OCI-LY3 (cell line): ENCODE data around the gene RNASEL.

Source experiments
- H2AFZ ChIP-seq: fragments of 200-600, 300-600 bp; shearing (Covaris generic); 2 replicates; pipeline ENCODE4 v1.6.0; 2014; ENCODE audit warnings: antibody characterized with exemption, low read depth, low read length
- H3K27ac ChIP-seq: fragments of 200-600, 300-600 bp; sonication (generic); 2 replicates; pipeline ENCODE4 v1.5.1; 2014; ENCODE audit warnings: mild to moderate bottlenecking, low read length, moderate library complexity, mixed read lengths
- H3K27me3 ChIP-seq: fragments of 200-600, 300-600 bp; sonication (generic); 2 replicates; pipeline ENCODE4 v1.6.1; 2014; ENCODE audit warnings: low read depth, low read length, mixed read lengths
- H3K36me3 ChIP-seq: fragments of 200-600, 300-600 bp; sonication (generic); replicated peaks from 2 replicates; pipeline ENCODE3; 2014; ENCODE audit warnings: low read depth, low read length, mixed read lengths
- H3K4me1 ChIP-seq: fragments of 300-600, 200-600 bp; sonication (generic); 2 replicates; pipeline ENCODE4 v1.6.1; 2014; ENCODE audit warnings: low read length, mixed read lengths
- H3K4me2 ChIP-seq: fragments of 200-600, 300-600 bp; sonication (generic); 2 replicates; pipeline ENCODE4 v1.6.1; 2014; ENCODE audit warnings: low read length, mixed read lengths
- H3K4me3 ChIP-seq: fragments of 300-600, 200-600 bp; sonication (generic); 2 replicates; pipeline ENCODE4 v1.5.1; 2014; ENCODE audit warnings: antibody characterized with exemption, mild to moderate bottlenecking, low read length, moderate library complexity
- H3K79me2 ChIP-seq: fragments of 300-600, 200-600 bp; shearing (Covaris generic); 2 replicates; pipeline ENCODE4 v1.6.1; 2014; ENCODE audit warnings: mild to moderate bottlenecking, low read length, mixed read lengths
- H3K9ac ChIP-seq: fragments of 300-600, 200-600 bp; shearing (Covaris generic); 2 replicates; pipeline ENCODE4 v1.6.0; 2014; ENCODE audit warnings: mild to moderate bottlenecking, low read length, moderate library complexity
- H3K9me3 ChIP-seq: fragments of 200-600, 300-600 bp; shearing (Covaris generic); 2 replicates; pipeline ENCODE4 v1.6.1; 2014; ENCODE audit warnings: low read length, mixed read lengths; ENCODE audit not compliant: insufficient read depth
- H4K20me1 ChIP-seq: fragments of 200-600, 300-600 bp; sonication (generic); 2 replicates; pipeline ENCODE4 v1.6.1; 2016; ENCODE audit warnings: low read length, mixed read lengths; ENCODE audit not compliant: insufficient read depth
- EZH2phosphoT487 ChIP-seq: fragments of 200-600 bp; shearing (Covaris generic); IDR thresholded peaks from 2 replicates; pipeline ENCODE4 v1.6.1; 2018; ENCODE audit warnings: antibody characterized with exemption, mixed run types, low read depth
- TF ChIP-seq, protein P1 (sequence below): fragments of 200-600, 300-600 bp; sonication (generic); IDR thresholded peaks from 2 replicates; pipeline ENCODE4 v1.5.1; 2014; ENCODE audit warnings: antibody characterized with exemption, low read length, low read depth

RNASEL gene

DNA sequence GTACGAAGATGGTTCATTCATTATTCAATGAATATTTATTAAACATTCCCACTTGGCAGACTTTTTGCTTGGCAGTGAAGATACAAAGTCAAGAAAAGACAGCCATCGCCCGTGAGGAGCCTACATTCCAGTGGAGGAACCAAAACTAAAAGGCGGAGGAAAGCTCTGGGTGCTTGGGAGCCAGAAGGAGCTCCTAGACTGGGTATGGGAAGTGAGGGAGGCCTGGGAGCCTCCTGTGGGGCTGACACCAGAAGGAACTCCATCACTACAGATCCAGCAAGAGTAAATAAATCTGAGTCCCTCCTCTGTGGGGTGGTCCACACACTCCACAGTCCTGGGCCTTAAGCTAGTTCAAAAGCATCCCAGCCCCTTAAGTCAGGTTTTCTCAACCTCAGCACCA is 14.9 kb downstream of the RNASEL start:
- H2AFZ ChIP-seq = no peak overlapping the region
- H3K27me3 ChIP-seq = no peaks in the 10 kb centered on the region
- no peak overlapping the region for H3K27ac ChIP-seq
- no peak overlapping the region for H3K4me3 ChIP-seq
- H4K20me1 ChIP-seq = no peaks in the 10 kb centered on the region
- H3K9me3 ChIP-seq = no peaks in the 10 kb centered on the region
- H3K4me2 ChIP-seq = no peak overlapping the region
- TF ChIP-seq, protein P1, sequence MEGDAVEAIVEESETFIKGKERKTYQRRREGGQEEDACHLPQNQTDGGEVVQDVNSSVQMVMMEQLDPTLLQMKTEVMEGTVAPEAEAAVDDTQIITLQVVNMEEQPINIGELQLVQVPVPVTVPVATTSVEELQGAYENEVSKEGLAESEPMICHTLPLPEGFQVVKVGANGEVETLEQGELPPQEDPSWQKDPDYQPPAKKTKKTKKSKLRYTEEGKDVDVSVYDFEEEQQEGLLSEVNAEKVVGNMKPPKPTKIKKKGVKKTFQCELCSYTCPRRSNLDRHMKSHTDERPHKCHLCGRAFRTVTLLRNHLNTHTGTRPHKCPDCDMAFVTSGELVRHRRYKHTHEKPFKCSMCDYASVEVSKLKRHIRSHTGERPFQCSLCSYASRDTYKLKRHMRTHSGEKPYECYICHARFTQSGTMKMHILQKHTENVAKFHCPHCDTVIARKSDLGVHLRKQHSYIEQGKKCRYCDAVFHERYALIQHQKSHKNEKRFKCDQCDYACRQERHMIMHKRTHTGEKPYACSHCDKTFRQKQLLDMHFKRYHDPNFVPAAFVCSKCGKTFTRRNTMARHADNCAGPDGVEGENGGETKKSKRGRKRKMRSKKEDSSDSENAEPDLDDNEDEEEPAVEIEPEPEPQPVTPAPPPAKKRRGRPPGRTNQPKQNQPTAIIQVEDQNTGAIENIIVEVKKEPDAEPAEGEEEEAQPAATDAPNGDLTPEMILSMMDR = no peak
- TF ChIP-seq EZH2phosphoT487 = no peak
- peaks cover 33% of the 10 kb centered on the region for H3K4me1 ChIP-seq
- H3K79me2 ChIP-seq = no peaks in the 10 kb centered on the region
- no peak overlapping the region for H3K9ac ChIP-seq
- H3K36me3 ChIP-seq = peaks cover 13% of the 10 kb centered on the region

DNA sequence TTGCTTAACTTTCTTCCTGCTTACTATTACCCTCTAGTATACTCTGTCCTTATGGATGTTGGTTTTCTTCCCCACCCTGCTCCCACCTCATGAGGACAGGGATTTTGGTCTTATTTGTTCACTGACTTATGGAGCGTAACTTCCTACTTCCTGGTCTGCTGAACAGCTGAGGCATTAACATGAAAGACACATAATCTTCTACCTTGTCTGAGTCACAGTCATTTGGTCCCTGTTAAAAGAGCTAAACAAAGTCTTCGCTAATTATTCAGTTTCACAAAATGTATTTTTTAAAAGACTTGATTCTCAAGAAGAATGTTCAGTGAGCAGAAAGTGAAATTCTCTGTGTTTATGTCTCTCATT is 18.5 kb downstream of the RNASEL start:
- H2AFZ ChIP-seq = peak overlapping the region; percentile 85
- H4K20me1 ChIP-seq = no peaks in the 10 kb centered on the region
- no peak for TF ChIP-seq EZH2phosphoT487
- TF ChIP-seq, protein P1 = no peak
- peak overlapping the region; percentile 25 for H3K4me3 ChIP-seq
- H3K9me3 ChIP-seq = peaks cover 12% of the 10 kb centered on the region; the same call in 1 of the 2 replicates
- H3K79me2 ChIP-seq = no peaks in the 10 kb centered on the region
- no peaks in the 10 kb centered on the region for H3K27me3 ChIP-seq
- peak overlapping the region; percentile 49 for H3K4me2 ChIP-seq
- H3K36me3 ChIP-seq = peaks cover 26% of the 10 kb centered on the region
- peaks cover 62% of the 10 kb centered on the region for H3K4me1 ChIP-seq
- H3K27ac ChIP-seq = peak overlapping the region; percentile 94
- H3K9ac ChIP-seq = peak overlapping the region; percentile 59

DNA sequence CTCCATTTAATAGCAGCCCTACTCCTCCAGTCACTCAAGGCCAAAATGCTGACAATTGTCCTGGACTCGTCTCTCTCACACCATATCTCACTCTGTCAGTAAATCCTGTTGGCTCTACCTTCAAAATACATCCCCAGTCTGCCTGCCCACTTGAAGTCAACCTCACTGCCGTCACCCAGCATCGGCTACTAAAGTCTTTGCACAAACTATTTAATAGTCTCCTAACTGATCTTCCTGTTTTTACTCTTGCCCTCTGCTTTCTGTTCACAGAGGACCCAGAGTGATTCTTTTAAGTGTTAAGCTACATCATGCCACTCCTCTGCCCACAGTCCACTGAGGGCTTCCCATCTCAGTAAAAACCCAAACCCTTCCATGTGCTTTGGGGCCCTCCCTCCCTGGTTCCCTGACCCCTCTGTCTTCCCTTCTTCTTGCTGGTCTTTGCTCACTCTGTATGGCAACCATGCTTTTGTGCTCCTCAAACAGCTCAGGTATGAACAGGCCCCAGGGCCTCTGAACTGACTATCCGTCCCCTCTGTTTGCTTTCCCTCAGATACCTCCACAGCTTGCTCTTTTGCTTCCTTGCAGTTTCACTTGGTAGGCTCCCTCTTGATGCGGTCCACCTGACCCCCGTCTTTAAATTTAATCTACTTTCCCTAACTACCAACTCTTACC is 19.0 kb downstream of the RNASEL start:
- H3K79me2 ChIP-seq = no peaks in the 10 kb centered on the region
- peaks cover 12% of the 10 kb centered on the region; the same call in 1 of the 2 replicates for H3K9me3 ChIP-seq
- H3K4me3 ChIP-seq = peak overlapping the region; percentile 25
- peak overlapping the region; percentile 94 for H3K27ac ChIP-seq
- TF ChIP-seq, protein P1 = no peak
- no peak for TF ChIP-seq EZH2phosphoT487
- H2AFZ ChIP-seq = peak overlapping the region; percentile 85
- peaks cover 26% of the 10 kb centered on the region for H3K36me3 ChIP-seq
- no peaks in the 10 kb centered on the region for H3K27me3 ChIP-seq
- peaks cover 65% of the 10 kb centered on the region for H3K4me1 ChIP-seq
- peak overlapping the region; percentile 59 for H3K9ac ChIP-seq
- H4K20me1 ChIP-seq = no peaks in the 10 kb centered on the region
- peak overlapping the region; percentile 49 for H3K4me2 ChIP-seq

DNA sequence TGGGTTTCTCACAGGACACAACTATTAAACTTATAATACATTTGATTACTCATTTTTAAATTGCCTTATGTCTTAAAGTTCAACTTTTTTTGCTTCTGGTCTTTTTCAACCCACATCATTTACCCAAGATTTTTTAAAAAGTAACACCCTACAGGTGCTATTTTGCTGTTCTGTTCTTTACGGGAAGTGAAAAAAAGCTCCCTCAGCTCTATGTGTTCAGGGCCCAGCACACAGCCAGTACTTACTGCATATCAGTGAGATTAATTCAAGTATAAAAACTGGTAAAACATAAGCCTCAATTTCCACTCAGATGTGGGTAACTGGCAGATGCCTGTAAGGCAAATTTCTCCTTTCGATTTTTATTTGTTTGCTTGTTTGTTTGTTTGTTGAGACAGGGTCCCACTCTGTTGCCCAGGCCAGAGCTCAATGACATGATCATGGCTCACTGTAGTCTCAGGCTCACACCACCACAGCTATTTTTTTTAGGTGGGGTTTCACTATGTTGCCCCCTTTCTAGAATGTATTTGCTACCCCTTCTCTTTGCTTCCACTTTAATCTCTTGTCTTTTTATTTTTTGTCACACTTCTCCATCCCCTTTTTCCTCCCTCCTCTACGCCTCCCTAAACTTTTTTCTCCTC is 20.3 kb downstream of the RNASEL start:
- H3K27ac ChIP-seq = peak overlapping the region; percentile 94

More for the DNA sequence above, 20.3 kb downstream of the RNASEL start:
- H3K36me3 ChIP-seq = peaks cover 17% of the 10 kb centered on the region
- TF ChIP-seq, protein P1 = no peak
- no peak for TF ChIP-seq EZH2phosphoT487
- peaks cover 12% of the 10 kb centered on the region; the same call in 1 of the 2 replicates for H3K9me3 ChIP-seq
- peaks cover 65% of the 10 kb centered on the region for H3K4me1 ChIP-seq
- peak overlapping the region; percentile 0; the same call in 1 of the 2 replicates for H3K4me3 ChIP-seq
- H3K79me2 ChIP-seq = no peaks in the 10 kb centered on the region
- peak overlapping the region; percentile 49 for H3K4me2 ChIP-seq
- H2AFZ ChIP-seq = no peak overlapping the region
- H3K27me3 ChIP-seq = no peaks in the 10 kb centered on the region
- H4K20me1 ChIP-seq = no peaks in the 10 kb centered on the region
- H3K9ac ChIP-seq = peak overlapping the region; percentile 59
